HG02884 (cell line): ENCODE data around the gene SREBF1.

Source experiments
- ATAC-seq: cut with Tn5 transposase; IDR thresholded peaks from one replicate; pipeline ENCODE4 v1.9.1; 2021; ENCODE audit warnings: mild to moderate bottlenecking, moderate library complexity; ENCODE audit not compliant: unreplicated experiment

SREBF1 gene

DNA sequence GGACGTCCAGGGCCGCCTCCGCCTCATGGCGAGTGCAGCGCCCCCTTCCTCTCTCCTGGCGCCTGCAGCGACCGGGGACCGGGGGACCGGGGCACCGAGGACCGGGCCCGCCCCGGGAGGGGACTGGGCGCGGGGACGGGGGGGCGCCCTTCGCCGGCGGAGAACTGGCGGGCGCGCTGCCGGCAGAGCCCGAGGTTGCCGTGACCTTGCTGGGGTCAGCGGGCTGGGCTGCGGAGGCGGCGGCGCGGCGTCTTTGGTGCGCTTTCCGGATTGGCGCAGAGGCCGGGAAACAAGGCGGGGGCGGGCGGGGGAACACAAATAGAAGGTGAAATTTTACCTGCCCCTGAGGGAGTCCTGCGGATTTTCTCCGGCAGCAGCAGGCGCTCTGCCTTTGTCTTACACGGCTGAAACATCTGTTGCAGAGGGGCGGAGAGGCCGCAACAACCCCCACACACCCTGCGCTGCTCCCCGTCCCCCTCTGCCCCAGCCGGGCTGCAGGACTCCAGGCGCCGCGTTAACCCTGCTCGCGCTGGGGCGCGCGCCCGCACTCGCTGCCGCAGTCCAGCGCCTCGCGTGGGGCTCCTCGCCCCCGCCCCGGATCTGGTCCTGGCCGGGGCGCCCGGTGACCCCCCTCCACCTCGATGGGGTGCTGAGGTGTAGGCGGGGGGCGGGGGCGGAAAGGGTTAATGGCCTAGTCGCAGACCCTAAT lies 53.5 kb downstream of the SREBF1 start:
- ATAC-seq = no peak

DNA sequence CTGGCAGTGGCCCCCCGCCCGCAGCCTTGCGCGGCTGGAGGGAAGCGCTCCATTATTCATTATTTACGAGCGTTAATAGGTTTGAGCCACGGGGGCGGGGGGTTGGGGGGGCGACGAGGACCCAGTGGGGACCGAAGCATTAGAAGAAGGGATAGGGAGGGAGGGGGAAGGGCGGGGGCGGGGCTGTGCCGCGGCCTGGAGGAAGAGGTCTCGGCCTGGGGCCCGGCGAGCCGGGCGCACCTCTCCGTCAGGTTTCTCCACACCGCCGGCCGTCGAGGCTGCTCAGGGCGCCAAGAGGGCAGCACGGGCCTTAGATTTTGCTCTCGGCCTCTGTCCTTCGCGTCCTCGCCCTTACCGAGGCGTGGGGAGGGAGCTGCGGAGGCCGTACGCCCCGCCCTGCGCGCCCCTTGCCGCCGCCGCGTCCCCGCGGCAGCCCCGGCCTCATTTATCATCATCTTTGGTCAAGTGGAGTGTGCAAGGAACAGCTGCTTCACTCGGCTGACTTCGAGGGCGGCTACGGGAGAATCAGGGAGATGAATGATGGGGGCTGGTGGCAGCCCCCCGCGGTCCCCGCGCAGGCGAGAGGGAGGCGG lies 54.2 kb downstream of the SREBF1 start:
- ATAC-seq = no peak

DNA sequence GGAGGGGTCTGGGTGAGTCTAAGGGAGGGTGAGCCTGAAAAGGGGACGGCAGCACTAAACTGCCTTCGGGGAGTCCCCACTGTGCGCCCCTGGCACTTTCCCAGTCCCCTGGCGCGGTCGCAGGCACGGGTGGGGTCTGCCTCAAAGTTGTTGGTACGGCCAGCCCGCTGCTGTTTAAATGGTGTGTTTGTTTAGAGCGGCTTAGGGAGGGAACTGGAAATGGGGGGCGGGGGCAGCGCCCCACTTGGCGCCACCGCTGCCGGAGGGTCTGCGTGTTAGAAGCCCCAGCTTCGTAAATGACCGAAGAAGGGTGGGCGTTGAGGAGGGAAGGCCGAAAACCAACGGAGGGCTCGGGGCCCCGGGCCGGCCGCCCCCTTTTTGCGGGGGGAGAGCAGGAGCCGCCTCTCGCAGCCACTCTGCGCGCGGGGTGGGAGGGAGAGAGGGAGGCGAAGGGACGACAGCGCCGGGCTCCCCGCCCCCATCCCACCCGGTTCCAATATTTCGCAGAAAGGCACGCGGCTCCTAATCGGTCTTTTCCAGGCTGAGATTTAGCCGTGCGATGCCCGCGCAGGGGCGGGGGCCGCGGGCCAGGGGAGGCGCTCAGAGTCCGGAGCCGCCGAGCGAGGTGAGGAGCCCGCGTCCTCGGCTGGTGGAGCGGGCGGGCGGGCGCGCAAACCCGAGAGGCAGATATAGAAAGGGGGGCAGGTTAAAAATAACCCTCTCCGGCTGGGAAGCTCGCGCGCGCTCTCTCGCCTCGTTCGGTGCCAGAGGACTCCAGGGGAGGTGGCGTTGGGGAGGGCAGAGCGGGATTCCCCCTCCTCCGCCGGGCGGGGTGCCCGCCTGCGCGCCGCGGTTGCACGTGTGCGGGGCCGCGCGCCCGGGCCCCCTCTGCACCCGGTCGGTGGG lies 54.9 kb downstream of the SREBF1 start:
- no peak for ATAC-seq

DNA sequence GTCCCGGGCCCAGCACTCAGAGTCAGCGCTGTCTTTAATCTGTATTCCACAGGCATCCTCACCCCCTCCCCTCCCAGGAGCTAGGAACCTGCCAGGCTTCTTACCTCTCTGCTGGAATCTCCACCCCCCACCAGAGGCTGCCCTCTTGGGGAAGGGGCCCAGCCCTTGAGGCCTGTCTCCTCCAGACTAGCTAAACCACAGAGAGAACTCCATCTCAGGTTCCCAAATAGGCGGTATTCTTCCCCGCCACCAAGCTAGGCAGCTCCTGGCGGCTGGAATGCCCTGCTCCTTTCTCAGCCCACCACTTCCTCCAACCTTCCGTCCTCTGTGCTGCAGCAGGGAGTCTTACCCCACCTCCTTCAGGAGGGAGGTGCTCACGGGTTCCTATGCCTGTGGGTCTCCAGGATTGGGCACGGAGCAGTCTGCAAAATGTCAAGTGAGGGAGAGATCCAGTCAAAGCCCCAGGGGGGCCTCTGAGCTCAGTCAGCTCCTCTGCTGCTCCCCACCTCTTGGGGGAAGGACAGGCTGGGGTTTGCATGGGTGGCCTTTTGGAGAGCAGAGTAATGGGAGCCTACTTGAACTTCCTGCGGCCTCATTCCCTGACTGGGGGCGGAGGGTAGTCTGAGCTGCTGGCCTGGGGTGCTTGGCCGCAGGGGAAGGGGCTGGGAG lies 55.7 kb downstream of the SREBF1 start:
- no peak for ATAC-seq

- ATAC-seq = no peak
Observed at GRCh38 chr17:17779015-17779611, 57.7 kb downstream of the SREBF1 start.

DNA sequence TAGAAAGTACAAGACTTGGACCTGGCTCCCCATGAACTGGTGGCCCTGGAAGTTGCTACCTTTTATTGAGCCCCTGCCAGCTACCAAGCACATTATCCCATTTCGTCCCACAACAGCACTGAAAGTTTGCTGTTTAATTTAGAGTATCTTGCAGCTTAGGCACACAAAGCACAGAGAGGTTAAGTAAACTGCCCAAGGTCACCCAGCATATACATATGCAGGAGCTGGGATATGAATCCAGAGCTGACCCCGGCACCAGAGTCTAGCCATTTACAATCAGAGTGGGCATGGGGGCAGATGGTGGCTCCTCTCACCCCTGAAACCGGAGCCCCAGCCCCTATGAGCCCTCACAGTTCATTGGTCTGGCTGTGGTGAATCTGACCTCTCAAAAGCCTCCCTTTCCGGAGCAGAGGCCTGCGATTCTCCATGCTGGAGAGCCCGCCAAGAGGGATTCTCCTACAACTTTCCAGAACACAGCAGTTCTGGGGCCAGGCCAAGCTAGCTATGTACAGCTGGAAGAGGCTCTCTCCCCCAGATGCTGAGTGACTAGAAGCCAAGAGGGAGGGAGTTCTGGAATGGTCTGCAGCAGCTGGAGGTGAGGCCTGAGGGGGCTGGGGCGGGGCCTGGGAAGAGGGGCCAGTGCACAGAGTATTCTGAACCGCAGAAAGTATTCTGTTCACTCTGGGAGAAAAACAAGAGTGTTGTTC lies 58.3 kb downstream of the SREBF1 start:
- ATAC-seq = no peak

DNA sequence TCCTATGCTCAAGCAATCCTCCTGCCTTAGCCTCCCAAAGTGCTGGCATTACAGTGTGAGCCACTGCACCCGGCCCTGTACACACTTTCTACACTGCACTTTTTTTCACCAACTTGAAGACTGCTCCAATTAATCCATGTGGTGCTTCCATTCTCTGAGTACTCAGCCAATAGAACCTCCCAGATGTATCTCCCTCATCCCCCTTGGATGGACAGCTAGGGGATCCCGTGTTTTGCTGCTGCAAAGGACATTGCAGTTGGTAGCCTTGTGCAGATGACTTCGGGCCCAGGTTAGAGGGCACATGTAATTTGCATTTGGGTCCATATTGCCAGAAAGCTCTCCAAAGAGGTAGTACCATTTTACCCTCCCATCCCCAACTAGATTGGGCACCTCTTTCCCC lies 59.9 kb downstream of the SREBF1 start:
- ATAC-seq = no peak

DNA sequence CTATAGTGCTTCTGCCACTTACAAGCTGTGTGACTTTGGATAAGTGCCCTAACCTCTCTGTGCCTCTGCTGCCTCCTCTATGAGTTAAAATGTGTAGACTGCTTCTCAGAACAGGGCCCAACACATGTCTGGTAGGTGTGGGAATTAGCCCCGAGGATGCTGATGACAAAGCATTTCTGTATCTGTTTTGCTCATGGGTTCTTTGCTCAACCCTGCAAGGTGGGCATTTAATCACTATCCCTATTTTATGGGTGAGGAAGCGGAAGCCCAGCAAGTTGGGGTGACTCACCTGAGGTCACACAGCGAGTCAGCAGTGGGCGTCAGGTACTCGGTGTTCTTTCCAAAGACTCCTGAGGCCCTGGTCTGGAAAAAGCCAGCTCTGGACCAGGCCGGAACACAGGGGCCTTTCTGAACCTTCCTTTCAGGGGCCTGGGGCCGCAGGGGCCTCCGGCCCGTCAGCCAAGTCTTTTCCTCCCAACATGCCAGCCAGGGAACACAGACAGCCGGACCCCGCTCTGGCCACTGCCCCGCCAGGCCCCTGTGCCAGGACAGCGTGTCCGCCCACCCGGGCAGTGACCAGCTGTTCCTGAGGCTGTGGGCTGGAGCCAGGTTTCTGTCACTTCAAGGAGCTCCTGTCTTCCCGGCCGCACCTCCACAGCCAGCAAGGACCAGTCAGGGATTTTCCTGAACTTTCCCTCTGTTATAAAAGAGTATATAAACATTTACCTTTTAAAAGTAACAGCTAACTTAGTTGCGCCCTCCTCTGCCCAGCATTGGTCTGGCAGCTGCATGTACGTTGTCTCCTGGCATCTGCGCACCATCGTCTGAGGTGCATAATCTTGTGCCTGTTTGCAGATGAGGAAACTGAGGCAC lies 62.5 kb downstream of the SREBF1 start:
- ATAC-seq = no peak

GRCh38 chr17:17772231-17772630 lies 64.6 kb downstream of the SREBF1 start:
- no peak for ATAC-seq

DNA sequence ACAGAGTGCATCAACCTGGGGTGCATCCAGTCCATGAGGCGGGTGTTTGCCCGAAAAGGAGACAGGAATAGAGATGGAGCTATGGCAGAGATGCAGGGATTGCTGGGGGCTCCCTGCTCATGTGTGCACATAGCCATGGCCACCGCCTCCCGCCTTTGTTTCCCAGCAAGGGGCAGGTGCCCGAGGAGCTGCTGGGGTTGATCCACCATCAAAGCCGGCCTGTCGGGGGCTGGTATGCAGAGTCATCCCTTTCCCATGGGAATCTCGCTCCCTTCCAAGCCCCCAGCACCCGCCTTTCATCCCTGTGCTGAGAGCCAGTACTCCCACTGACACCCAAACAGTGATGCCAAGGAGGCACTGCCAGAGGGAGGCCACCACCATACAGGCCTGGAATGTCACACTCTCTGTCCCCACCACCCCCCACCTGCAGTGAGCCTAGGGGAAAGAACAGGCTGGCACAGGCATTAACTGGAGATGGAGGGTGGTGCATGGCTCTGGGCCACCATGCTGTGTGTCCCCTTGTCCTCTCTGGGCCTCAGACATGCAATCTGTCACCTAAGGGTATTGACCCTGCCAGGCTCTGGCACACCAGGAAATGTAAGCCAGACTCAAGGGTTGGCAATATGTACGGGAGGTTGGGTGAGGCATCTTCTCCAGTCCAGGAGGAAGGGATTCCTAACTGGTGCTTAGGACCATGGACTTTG lies 65.1 kb downstream of the SREBF1 start:
- ATAC-seq = no peak

DNA sequence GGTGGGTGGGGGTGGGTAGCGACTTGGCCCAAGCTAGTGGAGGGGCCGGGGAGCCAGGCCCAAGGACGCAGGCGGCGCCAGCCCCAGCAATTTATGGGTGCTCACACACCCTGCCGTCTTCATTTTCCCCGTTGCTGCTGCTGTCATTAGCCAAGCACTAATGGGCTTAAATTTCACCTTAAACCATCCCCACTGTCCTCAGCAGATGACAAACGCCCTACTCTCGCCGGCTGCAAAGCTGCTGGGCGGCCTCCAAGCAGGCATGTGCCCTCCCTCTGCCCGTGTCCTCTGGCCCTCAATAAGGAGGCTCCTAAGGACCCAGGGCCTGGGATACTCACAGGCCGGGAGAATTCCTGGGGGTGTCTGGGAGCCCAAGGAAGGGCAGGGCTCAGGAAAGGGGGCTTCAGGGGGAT lies 66.1 kb downstream of the SREBF1 start:
- no peak for ATAC-seq

- ATAC-seq = no peak
Observed at GRCh38 chr17:17769869-17770631, 66.7 kb downstream of the SREBF1 start.

DNA sequence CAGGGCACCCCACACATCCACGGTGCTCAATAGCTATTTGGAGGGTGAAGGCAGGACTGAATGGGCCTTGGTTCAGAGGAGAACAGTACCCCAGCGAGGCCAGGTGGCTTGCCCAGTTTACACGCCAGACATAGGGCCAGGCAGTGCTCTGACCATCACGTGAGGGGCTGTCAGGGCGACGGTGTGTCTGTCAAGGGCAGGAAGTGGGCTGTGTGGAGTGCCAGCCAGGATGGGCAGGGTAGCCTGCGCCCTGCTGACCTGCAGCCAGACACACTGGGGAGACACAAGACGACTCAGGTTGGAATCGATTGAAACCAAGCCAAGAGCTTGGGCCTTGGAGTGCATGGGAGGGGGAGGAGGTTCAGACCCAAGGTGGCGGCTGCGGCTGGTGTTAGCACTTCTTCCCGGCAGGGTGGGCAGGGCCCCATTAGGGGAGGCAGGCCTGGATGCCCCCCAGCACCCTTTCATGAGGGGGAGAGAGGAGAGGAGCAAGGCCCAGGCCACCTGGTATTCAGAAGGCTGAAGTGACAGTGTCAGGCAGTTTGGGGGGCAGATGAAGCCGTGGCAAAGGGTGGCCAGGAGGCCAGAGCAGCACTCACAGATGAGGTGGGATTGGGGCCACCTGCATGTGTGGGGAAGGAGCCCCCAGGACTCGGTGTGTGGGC lies 68.2 kb downstream of the SREBF1 start:
- ATAC-seq = no peak

GRCh38 chr17:17767887-17768418 lies 68.8 kb downstream of the SREBF1 start:
- no peak for ATAC-seq

- no peak for ATAC-seq
Observed at GRCh38 chr17:17767154-17767869, 69.5 kb downstream of the SREBF1 start.

GRCh38 chr17:17766744-17767120 lies 70.1 kb downstream of the SREBF1 start:
- no peak for ATAC-seq
